ENCODE data around the gene OR2D3. TPM values are rescaled to one million over a fixed set of nuclear protein-coding genes. Genes with fewer than 3 reads are reported as not detected.

OR2D3 gene
- total RNA-seq, 4 donors from 2014 or later = not detected

GRCh38 chr11:6919698-6920097 lies 1.1 kb upstream of the OR2D3 start:
- Histone ChIP-seq H3K9me3 (no peaks in the 10 kb centered on the region), H3K27me3 (no peaks in the 10 kb centered on the region), H3K27ac (no peak overlapping the region), H3K4me3 (no peak overlapping the region), H3K4me1 (no peaks in the 10 kb centered on the region), H3K36me3 (no peaks in the 10 kb centered on the region)
- 26 to 38% methylated on average over 2 of the region's 2 CpGs for WGBS, 2 donors
- DNase-seq = no peak
- no peak for TF ChIP-seq CTCF (IDR thresholded peaks at IDR 0.05)
- TF ChIP-seq POLR2A (IDR thresholded peaks at IDR 0.05) = no peak
- intact Hi-C loops (cut with DNase I) = no loop called here

- Histone ChIP-seq H3K27me3 (peaks cover 0 to 11% (median 0%) of the 10 kb centered on the region in 4 donors), H3K9me3 (no peaks in the 10 kb centered on the region), H3K27ac (no peak overlapping the region), H3K4me1 (peaks cover 0 to 18% (median 4%) of the 10 kb centered on the region in 3 donors), H3K36me3 (no peaks in the 10 kb centered on the region), H3K4me3 (no peak overlapping the region)
- intact Hi-C loops (cut with DNase I) = no loop called here
- no peak for TF ChIP-seq CTCF (IDR thresholded peaks at IDR 0.05)
- TF ChIP-seq POLR2A (IDR thresholded peaks at IDR 0.05) = no peak
- DNase-seq = no peak
These were observed 4.3 kb downstream of the OR2D3 start for GRCh38 chr11:6925007-6925577.

- 43 to 50% methylated on average over 2 of the region's 2 CpGs for WGBS, 2 donors
- H3K9me3 ChIP-seq = no peaks in the 10 kb centered on the region
- peak overlapping the region in 3 of 4 donors; percentile 27 to 78 (median 67) for H3K27ac ChIP-seq
- peak overlapping the region; percentile 48 to 86 (median 60) for H3K4me3 ChIP-seq
- no peak for TF ChIP-seq POLR2A (IDR thresholded peaks at IDR 0.05)
- TF ChIP-seq CTCF (IDR thresholded peaks at IDR 0.05) = no peak
- peaks cover 0 to 11% (median 0%) of the 10 kb centered on the region in 4 donors for H3K27me3 ChIP-seq
- no peaks in the 10 kb centered on the region for H3K36me3 ChIP-seq
- intact Hi-C loops (cut with DNase I) = no loop called here
- H3K4me1 ChIP-seq = peaks cover 0 to 18% (median 4%) of the 10 kb centered on the region in 3 donors
- no peak for DNase-seq
These were observed 4.9 kb downstream of the OR2D3 start for GRCh38 chr11:6925636-6926207.

- intact Hi-C loops (cut with DNase I) = no loop called here
- H3K27ac ChIP-seq = peak within 1 kb of the TSS; percentile 53 to 78 (median 68)
These were observed 5.6 kb downstream of the OR2D3 start, which contains the start of gene ZNF215 for GRCh38 chr11:6926208-6927029. Gene ZNF215 (plus strand): TSS chr11:6926426. CDS start chr11:6932273, 5,847 bp downstream.

More at GRCh38 chr11:6926208-6927029, 5.6 kb downstream of the OR2D3 start, which contains the start of gene ZNF215:
- H3K36me3 ChIP-seq = no peaks in the 10 kb centered on the region
- 1% methylated on average over 25 to 29 of the region's 61 CpGs for WGBS, 2 donors
- peak within 1 kb of the TSS; percentile 48 to 86 (median 60) for H3K4me3 ChIP-seq
- TF ChIP-seq CTCF (IDR thresholded peaks at IDR 0.05) = no peak
- TF ChIP-seq POLR2A (IDR thresholded peaks at IDR 0.05) = no peak
- H3K9me3 ChIP-seq = no peaks in the 10 kb centered on the region
- H3K4me1 ChIP-seq = peaks cover 0 to 18% (median 4%) of the 10 kb centered on the region in 3 donors
- peaks cover 0 to 11% (median 0%) of the 10 kb centered on the region in 4 donors for H3K27me3 ChIP-seq
- peak; percentile 4 for DNase-seq

Data from esophagus squamous epithelium (tissue), 5 donors.